SK-N-SH treated with all-trans-retinoic acid at 6 μM for 48 hours (cell line): ENCODE measurements around the gene RSPRY1.

Experiments used
- ATAC-seq: fragments of 200-7000 bp; cut with Tn5 transposase; 3 replicates; pipeline ENCODE4 v1.9.1; 2020; ENCODE audit warnings: mild to moderate bottlenecking, moderate library complexity
- ARNTL ChIP-seq: fragments of 450-650 bp; formaldehyde crosslinking; IDR thresholded peaks from 2 replicates; pipeline ENCODE4 v1.5.0; 2020; ENCODE audit warnings: low read depth, mild to moderate bottlenecking, moderate library complexity, borderline replicate concordance
- CREB5 ChIP-seq: fragments of 250-450 bp; sonication (Bioruptor Pico); IDR thresholded peaks from 2 replicates; pipeline ENCODE4 v1.5.1; 2020; ENCODE audit warnings: low read depth, mild to moderate bottlenecking, moderate library complexity
- CSRNP3 ChIP-seq: fragments of 250-450 bp; sonication (Bioruptor Pico); IDR thresholded peaks from 2 replicates; pipeline ENCODE4 v1.5.1; 2021; ENCODE audit warnings: mild to moderate bottlenecking, moderate library complexity
- GLIS3 ChIP-seq: fragments of 250-450 bp; sonication (Bioruptor Pico); IDR thresholded peaks from 2 replicates; pipeline ENCODE4 v1.5.0; 2020; ENCODE audit warnings: mild to moderate bottlenecking, moderate library complexity
- ISL1 ChIP-seq: fragments of 250-450 bp; sonication (Bioruptor Pico); IDR thresholded peaks from 2 replicates; pipeline ENCODE4 v2.1.2; 2022; ENCODE audit warnings: mild to moderate bottlenecking, moderate library complexity
- OSR1 ChIP-seq: fragments of 250-450 bp; sonication (Bioruptor Pico); IDR thresholded peaks from 2 replicates; pipeline ENCODE4 v1.8.0; 2022; ENCODE audit warnings: moderate library complexity, mild to moderate bottlenecking, inconsistent platforms
- PATZ1 ChIP-seq: fragments of 250-450 bp; sonication (Bioruptor Pico); IDR thresholded peaks from 2 replicates; pipeline ENCODE4 v1.8.0; 2020; ENCODE audit warnings: mild to moderate bottlenecking, moderate library complexity, borderline replicate concordance
- POU6F1 ChIP-seq: fragments of 250-450 bp; sonication (Bioruptor Pico); IDR thresholded peaks from 2 replicates; pipeline ENCODE4 v1.8.0; 2021; ENCODE audit warnings: low read depth, mild to moderate bottlenecking, moderate library complexity, borderline replicate concordance
- RARB ChIP-seq: fragments of 250-450 bp; sonication (Bioruptor Pico); IDR thresholded peaks from 2 replicates; pipeline ENCODE4 v1.8.0; 2021; ENCODE audit warnings: mild to moderate bottlenecking, moderate library complexity
- SNAI2 ChIP-seq: fragments of 250-450 bp; sonication (Bioruptor Pico); IDR thresholded peaks from 2 replicates; pipeline ENCODE4 v1.5.0; 2020; ENCODE audit warnings: mild to moderate bottlenecking, moderate library complexity
- TCF4 ChIP-seq: fragments of 250-450 bp; sonication (Bioruptor Pico); IDR thresholded peaks from 2 replicates; pipeline ENCODE4 v1.8.0; 2021; ENCODE audit warnings: mild to moderate bottlenecking, moderate library complexity, borderline replicate concordance
- TOX ChIP-seq: fragments of 250-450 bp; sonication (Bioruptor Pico); IDR thresholded peaks from 2 replicates; pipeline ENCODE4 v1.8.0; 2021; ENCODE audit warnings: mild to moderate bottlenecking, moderate library complexity, borderline replicate concordance
- TSHZ2 ChIP-seq: fragments of 250-450 bp; sonication (Bioruptor Pico); IDR thresholded peaks from 2 replicates; pipeline ENCODE4 v1.5.0; 2020; ENCODE audit warnings: mild to moderate bottlenecking, moderate library complexity
- ZC3H10 ChIP-seq: fragments of 250-450 bp; sonication (Bioruptor Pico); IDR thresholded peaks from 2 replicates; pipeline ENCODE4 v1.5.1; 2021; ENCODE audit warnings: mild to moderate bottlenecking, moderate library complexity
- ZFP3 ChIP-seq: fragments of 250-450 bp; sonication (Bioruptor Pico); IDR thresholded peaks from 2 replicates; pipeline ENCODE4 v1.5.0; 2020; ENCODE audit warnings: mild to moderate bottlenecking, moderate library complexity
- ZFP30 ChIP-seq: fragments of 450-650 bp; formaldehyde crosslinking; IDR thresholded peaks from 2 replicates; pipeline ENCODE4 v1.5.0; 2022; ENCODE audit warnings: mild to moderate bottlenecking, moderate library complexity
- ZNF565 ChIP-seq: fragments of 450-650 bp; formaldehyde crosslinking; conservative IDR thresholded peaks from 2 replicates; pipeline ENCODE4 v1.5.0; 2020; ENCODE audit warnings: low read depth, mild to moderate bottlenecking, moderate library complexity
- ZNF70 ChIP-seq: fragments of 450-650 bp; formaldehyde crosslinking; IDR thresholded peaks from 2 replicates; pipeline ENCODE4 v1.5.0; 2020; ENCODE audit warnings: mild to moderate bottlenecking, moderate library complexity
- ZNF8 ChIP-seq: fragments of 450-650 bp; formaldehyde crosslinking; IDR thresholded peaks from 2 replicates; pipeline ENCODE4 v1.5.0; 2020; ENCODE audit warnings: mild to moderate bottlenecking, moderate library complexity

The RSPRY1 gene

GRCh38 chr16:57245472-57246113 is 59.5 kb downstream of the RSPRY1 start:
- TF ChIP-seq ARNTL (no peak), ZC3H10 (CRISPR knock-in tag) (no peak), ZNF8 (no peak), CREB5 (CRISPR knock-in tag) (no peak), CSRNP3 (CRISPR knock-in tag) (no peak), TSHZ2 (CRISPR knock-in tag) (no peak), SNAI2 (CRISPR knock-in tag) (no peak), ZFP3 (CRISPR knock-in tag) (no peak), TCF4 (CRISPR knock-in tag) (no peak), ISL1 (CRISPR knock-in tag) (no peak), GLIS3 (no peak), PATZ1 (CRISPR knock-in tag) (no peak; the same call in 1 of the 2 replicates), POU6F1 (CRISPR knock-in tag) (no peak), OSR1 (CRISPR knock-in tag) (no peak)
- ATAC-seq = no peak; the same call in none of the 3 replicates

GRCh38 chr16:57251352-57251751 is 65.2 kb downstream of the RSPRY1 start:
- no peak for TF ChIP-seq ARNTL
- TF ChIP-seq RARB (CRISPR knock-in tag) = no peak
- TF ChIP-seq POU6F1 (CRISPR knock-in tag) = no peak
- no peak for TF ChIP-seq CSRNP3 (CRISPR knock-in tag)
- no peak for TF ChIP-seq ZNF8
- no peak for TF ChIP-seq ZNF70 (CRISPR knock-in tag)
- TF ChIP-seq ZNF565 (CRISPR knock-in tag) = no peak
- TF ChIP-seq ZC3H10 (CRISPR knock-in tag) = no peak
- TF ChIP-seq CREB5 (CRISPR knock-in tag) = no peak
- TF ChIP-seq GLIS3 = no peak
- TF ChIP-seq ZFP30 (CRISPR knock-in tag) = no peak
- TF ChIP-seq TOX (CRISPR knock-in tag) = no peak
- ATAC-seq = no peak
